Parietal lobe (tissue), 2 donors: ENCODE measurements around the gene LSG1. TPM values are rescaled to one million over a fixed set of nuclear protein-coding genes. Genes with fewer than 3 reads are reported as not detected.

ENCODE experiments used
- small RNA-seq: library from RNA; depleted of rRNA; stranded (forward); fragments of <200 nt; gene quantifications from one replicate; pipeline ENCODE3, GENCODE V24; 2014; ENCODE audit warnings: low replicate concordance
- total RNA-seq: library from RNA; depleted of rRNA; stranded (reverse); fragments of >200 nt; gene quantifications from one replicate; pipeline ENCODE4 v1.2.3, GENCODE V29; 2014

The LSG1 gene
- 66.0 TPM for total RNA-seq

DNA sequence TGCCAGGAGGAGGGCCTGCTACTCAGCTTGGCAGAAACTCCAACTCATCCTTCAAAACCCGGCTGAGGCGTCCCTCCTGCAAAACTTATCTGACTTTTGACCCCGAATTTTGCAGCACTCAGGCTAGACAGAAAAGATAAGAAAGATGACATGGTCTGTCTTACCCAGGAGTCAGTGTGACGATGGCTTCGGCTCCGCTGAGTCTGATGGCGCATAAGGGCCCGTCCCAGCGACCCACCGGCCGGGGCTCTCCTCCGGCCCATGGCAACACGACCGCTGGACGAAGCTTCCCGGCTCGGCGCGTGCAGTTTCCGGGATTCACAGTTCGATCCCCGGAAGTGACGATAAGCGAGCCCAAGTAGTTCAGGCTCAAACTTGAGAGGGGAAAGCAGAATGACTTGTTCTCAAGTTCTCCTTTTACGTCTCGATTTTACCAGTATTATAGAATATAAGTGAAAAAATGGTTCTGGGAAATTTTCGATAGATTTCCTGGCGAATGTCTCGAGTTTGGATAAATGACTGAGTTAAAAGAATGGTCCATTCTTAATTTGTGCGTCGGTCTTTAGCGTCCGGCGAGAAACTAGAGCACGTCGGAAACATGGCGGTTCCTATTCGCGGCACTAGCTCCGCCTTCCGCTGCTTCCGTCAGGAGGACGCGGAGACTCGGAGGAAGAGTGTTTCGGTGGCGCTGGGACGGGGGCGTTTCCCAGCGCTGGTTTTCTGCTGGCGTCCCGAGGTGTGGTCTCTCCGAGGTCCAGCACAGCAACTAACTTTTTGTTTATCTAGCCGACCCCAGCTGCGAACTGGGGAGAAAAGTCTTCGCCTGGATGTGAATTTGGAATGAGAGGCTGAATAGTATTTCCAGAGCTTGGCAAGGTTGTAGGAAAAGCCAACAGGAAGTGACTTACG lies at the start of gene LSG1:
LSG1 (minus strand) TSS at position 292 of the 909 bp plus-strand sequence; CDS start at position 263, 29 bp downstream.

DNA sequence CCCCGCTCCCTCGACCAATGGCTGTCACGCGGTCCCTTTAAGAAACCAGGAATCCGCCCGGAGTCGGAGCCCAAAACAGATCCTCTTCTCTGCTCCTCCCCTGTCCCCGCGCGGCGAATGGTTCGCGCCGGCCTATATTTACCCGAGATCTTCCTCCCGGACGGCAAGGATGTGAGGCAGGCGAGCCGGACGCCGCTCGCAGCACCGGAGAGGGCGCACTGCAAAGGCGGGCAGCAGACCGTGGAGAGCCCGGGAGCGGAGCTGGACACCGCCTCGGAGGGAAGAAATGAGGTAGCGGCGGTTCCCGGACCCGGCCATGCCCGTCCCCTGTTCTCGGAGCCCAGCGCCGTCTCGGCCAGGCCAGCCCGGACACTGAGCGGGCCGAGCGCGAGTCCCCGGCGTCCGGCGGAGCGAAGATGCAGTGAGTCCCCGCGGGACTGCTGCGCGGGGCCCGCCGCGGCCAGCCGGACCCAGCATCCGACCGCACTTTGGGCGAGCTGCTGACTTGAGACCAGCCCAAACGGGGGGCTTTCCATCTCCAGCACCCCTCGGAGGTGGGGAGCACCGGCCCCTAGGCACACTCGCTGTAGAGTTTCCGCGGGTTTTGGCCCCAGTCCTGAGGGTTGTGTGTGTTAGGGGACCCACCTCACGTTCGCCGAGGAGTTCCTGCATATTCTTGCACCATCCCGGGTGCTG lies 13.9 kb upstream of the LSG1 start, which contains the start of gene FAM43A:
FAM43A (plus strand) TSS at position 166 of the 696 bp plus-strand sequence. CDS start 944 bp downstream, outside the sequence.

DNA sequence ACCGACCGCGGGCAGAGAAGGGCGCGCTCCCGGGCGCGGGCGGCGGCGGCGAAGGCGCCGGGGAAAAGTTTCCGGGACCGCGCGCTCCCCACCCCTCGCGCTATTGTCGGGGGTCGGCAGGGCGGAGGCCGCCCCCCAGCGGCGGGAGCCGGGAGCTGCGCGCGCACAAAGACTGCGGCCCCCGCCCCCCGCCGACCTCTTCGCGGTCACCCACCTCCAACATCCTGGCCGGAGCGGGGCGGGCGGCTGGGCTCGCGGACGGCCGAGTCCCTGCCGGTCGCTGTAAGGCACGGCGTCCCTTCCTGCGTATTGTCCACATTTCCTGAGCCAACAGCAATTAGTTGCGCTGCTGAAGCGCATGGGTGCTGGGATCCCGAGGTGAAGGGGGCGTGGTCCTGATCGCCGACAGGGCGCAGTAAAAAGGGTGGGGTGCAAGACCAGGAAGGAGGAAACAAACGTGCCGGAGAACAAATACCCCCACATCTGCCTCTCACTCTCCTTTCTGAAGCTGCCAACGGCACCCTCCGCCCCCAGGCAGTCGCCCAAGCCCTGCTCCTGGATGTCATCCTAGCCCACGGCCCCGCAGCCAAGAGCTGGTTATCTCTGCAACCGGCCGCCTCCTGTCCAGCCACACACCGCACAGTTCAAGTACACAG lies 38.5 kb downstream of the LSG1 start, which contains the start of gene TMEM44:
TMEM44 (minus strand) TSS at position 71 of the 656 bp plus-strand sequence. CDS start 204 bp downstream, outside the sequence.

Small RNAs within 50 kb of the gene (small RNA-seq; reads per million reads assigned to genes)
- not detected for gene AC046143.2

Other genes with a start within 250 kb of the LSG1 start
- 217 TPM for gene ATP13A3, start 185.2 kb downstream of the LSG1 start, total RNA-seq
- gene TMEM44, start 38.8 kb downstream of the LSG1 start, total RNA-seq = 51.6 TPM
- gene FAM43A, start 13.7 kb upstream of the LSG1 start, total RNA-seq = 3.1 TPM